22Rv1 (cell line): ENCODE measurements around the gene ZMYM2.

Experiments
- ZFX ChIP-seq: fragments of 450-650 bp; IDR thresholded peaks from 2 replicates; pipeline ENCODE4 v1.6.1; 2017; ENCODE audit warnings: antibody characterized with exemption, borderline replicate concordance
- TF ChIP-seq, protein P1 (sequence below): fragments of 450-650 bp; IDR thresholded peaks from 2 replicates; pipeline ENCODE4 v1.5.1; 2017; ENCODE audit warnings: mild to moderate bottlenecking

DNA sequence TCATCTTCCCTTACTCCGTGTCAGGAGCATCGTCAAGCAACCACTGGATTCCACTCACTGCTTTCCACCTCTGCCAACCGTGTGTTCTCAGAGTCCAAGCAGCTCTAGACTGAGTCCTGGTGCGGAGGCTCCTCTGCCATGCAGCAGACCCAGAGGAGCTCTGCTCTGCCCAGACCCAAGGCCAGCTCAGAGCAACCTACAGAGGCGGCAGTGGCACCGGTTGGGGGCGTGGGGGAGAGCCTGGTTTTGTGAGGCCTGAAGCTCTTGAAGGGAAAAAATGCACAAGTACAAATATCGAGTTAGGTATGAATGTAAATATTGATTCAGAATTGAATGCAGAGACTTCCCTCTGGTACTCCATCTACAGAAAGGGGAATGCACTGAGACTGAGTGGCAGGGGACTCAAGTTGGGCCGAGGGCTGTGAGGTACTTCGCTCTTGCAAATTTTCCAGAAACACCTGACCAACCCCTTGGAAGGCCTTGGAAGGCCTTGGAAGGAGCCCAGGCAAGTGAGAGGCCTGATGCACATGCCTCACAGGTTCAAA is 155.6 kb downstream of the ZMYM2 start:
- TF ChIP-seq, protein P1, sequence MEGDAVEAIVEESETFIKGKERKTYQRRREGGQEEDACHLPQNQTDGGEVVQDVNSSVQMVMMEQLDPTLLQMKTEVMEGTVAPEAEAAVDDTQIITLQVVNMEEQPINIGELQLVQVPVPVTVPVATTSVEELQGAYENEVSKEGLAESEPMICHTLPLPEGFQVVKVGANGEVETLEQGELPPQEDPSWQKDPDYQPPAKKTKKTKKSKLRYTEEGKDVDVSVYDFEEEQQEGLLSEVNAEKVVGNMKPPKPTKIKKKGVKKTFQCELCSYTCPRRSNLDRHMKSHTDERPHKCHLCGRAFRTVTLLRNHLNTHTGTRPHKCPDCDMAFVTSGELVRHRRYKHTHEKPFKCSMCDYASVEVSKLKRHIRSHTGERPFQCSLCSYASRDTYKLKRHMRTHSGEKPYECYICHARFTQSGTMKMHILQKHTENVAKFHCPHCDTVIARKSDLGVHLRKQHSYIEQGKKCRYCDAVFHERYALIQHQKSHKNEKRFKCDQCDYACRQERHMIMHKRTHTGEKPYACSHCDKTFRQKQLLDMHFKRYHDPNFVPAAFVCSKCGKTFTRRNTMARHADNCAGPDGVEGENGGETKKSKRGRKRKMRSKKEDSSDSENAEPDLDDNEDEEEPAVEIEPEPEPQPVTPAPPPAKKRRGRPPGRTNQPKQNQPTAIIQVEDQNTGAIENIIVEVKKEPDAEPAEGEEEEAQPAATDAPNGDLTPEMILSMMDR = no peak
- no peak for TF ChIP-seq ZFX
